Measurements from ENCODE around the gene PIP5K1C.
A peak's percentile ranks its signal among the peaks of the same experiment; 100 is the strongest.

PIP5K1C gene

GRCh38 chr19:3721887-3722442 is 21.7 kb upstream of the PIP5K1C start:
- no peak for DNase-seq (ENCODE audit: low read depth in 2 of 2)

GRCh38 chr19:3721131-3721886 is 21.0 kb upstream of the PIP5K1C start:
- DNase-seq (ENCODE audit: low read depth in 2 of 2), result peak; percentile 78 to 83

GRCh38 chr19:3720349-3720917 is 20.2 kb upstream of the PIP5K1C start:
- no peak for DNase-seq (ENCODE audit: low read depth in 2 of 2)

- DNase-seq (ENCODE audit: low read depth in 2 of 2), result no peak
Observed at GRCh38 chr19:3719868-3720267, 19.6 kb upstream of the PIP5K1C start.

DNA sequence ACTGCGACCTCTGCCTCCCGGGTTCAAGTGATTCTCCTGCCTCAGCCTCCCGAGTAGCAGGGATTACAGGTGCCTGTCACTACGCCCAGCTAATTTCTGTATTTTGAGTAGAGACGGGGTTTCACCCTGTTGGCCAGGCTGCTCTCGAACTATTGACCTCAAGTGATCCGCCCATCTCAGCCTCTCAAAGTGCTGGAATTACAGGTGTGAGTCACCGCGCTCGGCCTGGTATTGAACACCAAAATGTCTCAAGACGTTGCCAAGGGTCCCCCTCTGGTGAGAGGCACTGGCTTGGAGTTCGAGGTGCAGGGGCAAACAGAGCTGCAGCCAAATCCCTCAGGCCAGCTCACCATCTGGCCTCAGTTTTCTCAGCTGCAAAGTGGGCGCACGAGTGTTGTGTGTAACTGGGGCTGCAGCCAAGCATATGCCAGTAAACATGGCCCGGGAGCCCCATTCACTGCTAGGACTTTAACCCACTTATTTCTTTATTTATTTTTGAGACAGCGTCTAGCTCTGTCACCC is 15.9 kb upstream of the PIP5K1C start:
- no peak for DNase-seq (ENCODE audit: low read depth in 2 of 2)

DNA sequence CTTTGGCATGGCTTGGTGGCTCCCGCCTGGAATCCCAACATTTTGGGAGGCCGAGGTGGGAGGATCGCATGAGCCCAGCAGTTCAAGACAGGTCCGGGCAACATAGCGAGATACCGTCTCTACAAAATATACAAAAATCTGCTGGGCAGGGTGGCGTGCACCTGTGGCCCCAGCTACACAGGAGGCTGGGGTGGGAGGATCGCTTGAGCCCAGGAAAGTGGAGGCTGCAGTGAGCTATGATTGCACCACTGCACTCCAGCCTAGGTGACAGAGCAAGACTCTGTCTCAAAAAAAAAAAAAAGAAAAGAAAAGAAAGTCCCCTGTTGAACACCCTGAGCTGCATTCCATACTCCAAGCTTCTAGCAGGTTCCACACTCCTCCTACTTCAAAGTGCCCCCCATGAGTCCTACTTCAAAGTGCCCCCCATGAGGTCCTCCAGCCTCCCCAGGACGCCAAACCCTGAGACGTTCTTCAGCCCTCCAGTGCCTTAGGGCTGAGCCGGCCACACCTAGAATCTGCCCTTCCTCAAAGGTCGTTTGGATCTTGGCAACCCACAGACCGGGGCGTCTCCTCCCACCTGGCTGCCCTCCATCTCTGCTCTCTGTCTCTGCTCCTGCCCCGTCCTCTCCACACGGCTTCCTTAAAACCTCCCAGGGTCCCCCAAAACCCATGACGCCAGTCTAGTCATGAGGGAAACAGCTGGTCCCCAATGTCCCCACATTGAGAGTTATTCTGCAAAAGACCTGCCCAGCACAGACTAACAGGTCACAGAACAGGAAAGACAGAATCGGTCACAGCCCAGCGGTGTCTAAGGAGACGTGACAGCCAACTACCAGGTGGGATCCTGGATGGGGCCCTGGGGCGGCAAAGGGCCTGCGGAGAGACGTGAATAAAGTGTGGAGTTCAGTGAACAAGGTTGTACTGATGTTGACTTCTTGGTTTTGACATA is 12.7 kb upstream of the PIP5K1C start:
- no peak for DNase-seq (ENCODE audit: low read depth in 2 of 2)

- DNase-seq (ENCODE audit: low read depth in 2 of 2), result no peak
Observed at GRCh38 chr19:3710265-3710812, 10.1 kb upstream of the PIP5K1C start.

- no peak for DNase-seq (ENCODE audit: low read depth in 2 of 2)
Observed at GRCh38 chr19:3708207-3708931, 8.1 kb upstream of the PIP5K1C start, which contains the start of gene TJP3. Gene TJP3, plus strand, starts transcription at chr19:3708384. Its CDS starts 20,049 bp downstream, at chr19:3728433.

- no peak for DNase-seq (ENCODE audit: low read depth in 2 of 2)
Observed at GRCh38 chr19:3707868-3708206, 7.6 kb upstream of the PIP5K1C start.

GRCh38 chr19:3701200-3701599 is 932 bp upstream of the PIP5K1C start:
- no peak for DNase-seq (ENCODE audit: low read depth in 2 of 2)

GRCh38 chr19:3699741-3700241 is 477 bp downstream of the PIP5K1C start:
- DNase-seq (ENCODE audit: low read depth in 2 of 2), result no peak

- DNase-seq (ENCODE audit: low read depth in 2 of 2), result no peak
Observed at GRCh38 chr19:3698974-3699740, 1.1 kb downstream of the PIP5K1C start.

DNA sequence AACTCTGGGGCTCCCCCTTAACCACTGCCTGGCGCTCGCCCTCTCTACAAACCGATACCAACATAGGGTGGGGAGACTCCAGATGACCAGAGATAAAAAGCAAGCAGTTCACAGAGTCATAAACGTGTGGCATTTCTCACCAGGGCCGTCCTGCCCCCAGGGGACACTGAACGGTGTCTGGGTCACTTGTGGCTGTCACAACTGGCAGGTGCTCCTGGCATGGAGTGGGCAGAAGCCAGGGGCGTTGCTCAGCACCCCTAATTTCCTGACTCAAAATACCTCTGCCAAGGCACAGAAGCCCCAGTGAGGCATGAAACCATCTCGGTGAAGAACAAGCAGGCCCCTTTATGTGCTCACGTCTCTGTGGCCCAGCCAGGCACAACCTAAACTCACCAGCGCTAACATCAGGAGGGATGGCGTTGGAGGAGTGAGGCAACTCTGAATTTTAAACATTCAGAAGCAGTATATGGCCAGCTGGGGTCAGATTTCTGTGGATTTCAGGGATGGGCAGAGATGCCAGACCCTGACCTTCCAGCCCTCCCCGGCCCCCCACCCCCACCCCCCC is 1.8 kb downstream of the PIP5K1C start:
- DNase-seq (ENCODE audit: low read depth in 2 of 2), result no peak

DNA sequence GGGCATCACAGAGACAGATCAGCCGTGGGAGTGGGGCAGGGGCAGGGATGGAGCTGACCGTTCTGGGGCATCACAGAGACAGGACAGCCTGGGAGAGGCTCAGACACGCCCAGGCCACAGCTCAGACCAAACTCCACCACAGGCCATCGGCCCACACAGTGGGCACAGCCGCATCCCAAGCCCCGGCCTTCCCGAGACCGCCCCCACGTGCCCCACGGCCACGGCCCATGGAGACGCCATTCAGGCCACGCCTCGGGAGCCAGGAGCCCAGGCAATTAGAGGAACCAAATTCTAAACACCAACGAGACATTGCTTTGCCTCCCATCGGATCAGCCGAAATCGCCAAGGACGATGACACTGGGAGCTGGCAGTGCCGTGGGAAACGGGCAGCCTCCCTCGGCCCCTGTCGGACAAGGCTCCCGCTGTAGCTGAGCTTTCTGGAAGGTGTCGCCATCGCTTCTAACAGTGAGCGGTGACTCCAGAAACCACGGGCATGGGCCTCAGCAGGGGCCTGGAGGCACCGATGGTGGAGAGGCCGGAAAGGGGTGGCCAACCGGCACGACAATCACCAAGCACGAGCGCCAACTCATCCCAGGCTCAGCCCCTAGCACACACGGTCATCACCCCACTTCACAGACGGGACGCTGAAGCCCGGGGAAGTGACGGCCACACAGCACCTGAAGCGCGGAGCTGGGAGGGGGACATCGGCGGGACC is 2.4 kb downstream of the PIP5K1C start:
- DNase-seq (ENCODE audit: low read depth in 2 of 2), result no peak

GRCh38 chr19:3697094-3697493 is 3.2 kb downstream of the PIP5K1C start:
- no peak for DNase-seq (ENCODE audit: low read depth in 2 of 2)

GRCh38 chr19:3696660-3696995 is 3.6 kb downstream of the PIP5K1C start:
- no peak for DNase-seq (ENCODE audit: low read depth in 2 of 2)

DNA sequence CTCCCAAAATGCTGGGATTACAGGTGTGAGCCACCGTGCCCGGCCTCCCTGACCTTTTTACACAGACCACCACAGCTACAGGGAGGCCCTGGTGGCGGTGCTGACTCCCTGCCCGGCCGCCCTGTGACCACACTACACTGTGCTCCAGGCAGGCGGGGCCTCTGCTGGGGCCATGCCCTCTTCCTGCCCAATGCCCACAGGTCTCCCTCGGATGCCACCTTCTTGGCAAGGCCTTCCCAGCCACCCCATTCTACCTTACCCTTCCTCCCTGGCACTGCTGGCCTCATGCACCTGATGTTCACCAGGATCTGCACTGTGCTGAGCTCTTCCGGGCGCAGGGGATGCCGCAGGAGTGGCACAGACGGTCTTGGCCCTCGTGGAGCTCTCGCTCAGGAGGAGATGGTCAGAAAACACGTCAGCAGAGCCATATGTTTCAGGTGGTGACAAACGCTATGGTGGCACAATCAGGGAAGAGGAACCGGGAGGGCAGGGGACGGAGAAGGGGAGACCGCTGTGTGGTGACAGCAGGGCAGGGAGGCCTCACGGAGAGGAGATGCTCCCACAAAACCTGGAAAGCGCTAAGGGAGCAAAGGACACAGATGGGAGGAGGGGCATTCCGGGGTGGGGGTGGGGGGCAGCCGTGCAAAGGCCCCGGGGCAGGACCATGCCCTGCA is 4.1 kb downstream of the PIP5K1C start:
- DNase-seq (ENCODE audit: low read depth in 2 of 2), result no peak

DNA sequence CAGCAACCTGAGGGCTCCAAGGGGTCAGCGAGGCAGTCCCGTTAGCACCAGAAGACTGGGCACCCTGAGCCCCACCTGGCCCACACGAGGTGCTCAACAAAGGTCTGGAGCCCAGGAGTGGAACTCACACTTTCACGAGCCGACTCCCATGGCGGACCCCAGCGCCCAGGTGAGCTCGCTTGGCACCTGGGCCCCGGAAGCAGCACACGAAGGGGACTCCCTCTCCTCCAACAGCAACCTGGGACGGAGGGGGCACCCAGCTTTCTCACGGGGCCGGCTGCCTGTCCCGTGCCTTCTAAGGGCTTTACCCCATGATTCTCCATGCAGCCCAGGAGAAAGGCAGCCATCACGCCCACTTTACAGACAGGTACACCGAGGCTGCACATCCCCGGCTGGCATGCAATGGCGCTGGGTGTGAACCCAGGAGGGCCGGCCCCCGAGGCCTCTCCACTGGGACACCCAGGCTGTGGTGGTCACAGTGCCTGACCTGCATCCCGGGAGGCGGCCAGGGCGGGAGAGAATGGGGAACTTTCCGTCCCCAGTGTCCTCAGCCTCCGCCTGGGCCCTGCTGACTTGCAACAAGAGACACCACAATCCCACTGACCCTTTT is 5.0 kb downstream of the PIP5K1C start:
- no peak for DNase-seq (ENCODE audit: low read depth in 2 of 2)
